ENCODE data around the gene ABLIM3. TPM values are rescaled to one million over a fixed set of nuclear protein-coding genes. Genes with fewer than 3 reads are reported as not detected.

ABLIM3 gene
- total and polyA plus RNA-seq, 2 of the 13 experiments (the other 11 are each of a cell fraction or from before 2014, with no cell fraction given) = 0.53 to 6.3 TPM

DNA sequence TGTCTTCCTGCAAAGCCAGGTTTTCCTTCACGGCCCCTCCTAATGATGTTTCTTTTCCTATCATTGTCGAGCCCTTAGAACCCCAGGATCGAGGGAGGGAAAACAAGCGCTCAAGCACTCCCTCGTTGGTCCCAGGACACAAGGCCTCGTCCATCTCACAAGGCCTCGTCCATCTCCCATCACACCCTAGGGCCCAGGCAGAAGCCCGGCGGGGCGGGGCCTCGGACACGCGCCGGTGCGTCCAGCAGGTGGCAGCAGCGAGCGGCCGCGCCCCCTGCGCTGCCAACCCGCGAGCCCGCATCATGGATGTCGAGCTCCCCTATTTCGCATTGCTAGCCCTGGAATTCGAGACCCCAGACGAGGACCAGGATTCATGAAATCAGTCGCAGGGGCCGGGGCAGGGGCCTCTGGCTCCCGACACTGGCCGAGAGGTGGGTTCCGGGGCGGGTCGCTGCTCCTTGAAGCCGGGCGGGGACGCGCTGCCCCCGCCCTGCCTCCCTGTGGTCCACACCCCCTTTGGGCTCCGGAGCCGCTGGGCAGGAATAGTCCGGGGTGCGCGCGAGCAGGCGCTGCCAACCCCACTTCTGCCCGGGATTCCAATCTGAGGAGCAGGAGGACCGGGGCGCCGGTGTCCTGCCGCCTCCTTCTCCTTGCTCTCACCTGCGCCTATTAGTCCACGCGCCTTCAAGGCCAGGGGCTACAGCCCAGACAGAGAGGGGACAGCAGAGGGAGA, at the start of gene ABLIM3 (continued):
- TF ChIP-seq ZNF333 (CRISPR knock-in tag; IDR thresholded peaks at IDR 0.05; ENCODE audit: borderline replicate concordance) = no peak
- TF ChIP-seq ZFX (CRISPR knock-in tag; IDR thresholded peaks at IDR 0.05; ENCODE audit: low read depth) = peak; percentile 90
- 0 out of 2 replicates have a peak, but pooled peaks have one; percentile 34 for TF ChIP-seq IRX3 (CRISPR knock-in tag; IDR thresholded peaks at IDR 0.05; ENCODE audit: borderline replicate concordance, low read depth)
- no peak for TF ChIP-seq CEBPB (IDR thresholded peaks at IDR 0.05; ENCODE audit: borderline replicate concordance, low read depth, low read length)
- TF ChIP-seq TMF1 (CRISPR knock-in tag; IDR thresholded peaks at IDR 0.05; ENCODE audit: low read depth) = 0 out of 2 replicates have a peak, but pooled peaks have one; percentile 68
- TF ChIP-seq GABPB1 (CRISPR knock-in tag; IDR thresholded peaks at IDR 0.05) = peak; percentile 71
- 0 out of 2 replicates have a peak, but pooled peaks have one; percentile 35 for TF ChIP-seq PAX8 (CRISPR knock-in tag; IDR thresholded peaks at IDR 0.05; ENCODE audit: borderline replicate concordance)
- no peak for TF ChIP-seq MATR3 (CRISPR knock-in tag; IDR thresholded peaks at IDR 0.05)
- no peak for TF ChIP-seq NFIC (IDR thresholded peaks at IDR 0.05; ENCODE audit: low read length)
- TF ChIP-seq, protein P1, sequence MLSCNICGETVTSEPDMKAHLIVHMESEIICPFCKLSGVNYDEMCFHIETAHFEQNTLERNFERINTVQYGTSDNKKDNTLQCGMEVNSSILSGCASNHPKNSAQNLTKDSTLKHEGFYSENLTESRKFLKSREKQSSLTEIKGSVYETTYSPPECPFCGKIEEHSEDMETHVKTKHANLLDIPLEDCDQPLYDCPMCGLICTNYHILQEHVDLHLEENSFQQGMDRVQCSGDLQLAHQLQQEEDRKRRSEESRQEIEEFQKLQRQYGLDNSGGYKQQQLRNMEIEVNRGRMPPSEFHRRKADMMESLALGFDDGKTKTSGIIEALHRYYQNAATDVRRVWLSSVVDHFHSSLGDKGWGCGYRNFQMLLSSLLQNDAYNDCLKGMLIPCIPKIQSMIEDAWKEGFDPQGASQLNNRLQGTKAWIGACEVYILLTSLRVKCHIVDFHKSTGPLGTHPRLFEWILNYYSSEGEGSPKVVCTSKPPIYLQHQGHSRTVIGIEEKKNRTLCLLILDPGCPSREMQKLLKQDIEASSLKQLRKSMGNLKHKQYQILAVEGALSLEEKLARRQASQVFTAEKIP (CRISPR knock-in tag; IDR thresholded peaks at IDR 0.05; ENCODE audit: borderline replicate concordance) = no peak
- TF ChIP-seq HNF4G (IDR thresholded peaks at IDR 0.05; ENCODE audit: borderline replicate concordance, low read depth, low read length) = no peak
- TF ChIP-seq HNF4G (CRISPR knock-in tag; IDR thresholded peaks at IDR 0.05; ENCODE audit: borderline replicate concordance, low read depth) = no peak
- peak; percentile 48 for TF ChIP-seq AGO1 (IDR thresholded peaks at IDR 0.05; ENCODE audit: low read depth, low read length, poor library complexity, severe bottlenecking)
- TF ChIP-seq ZNF263 (CRISPR knock-in tag; IDR thresholded peaks at IDR 0.05) = peak; percentile 46; the same call in 1 of the 2 replicates
- TF ChIP-seq KDM2A (CRISPR knock-in tag; IDR thresholded peaks at IDR 0.05; ENCODE audit: borderline replicate concordance, low read depth) = peak; percentile 58
- 0 out of 2 replicates have a peak, but pooled peaks have one; percentile 35 for TF ChIP-seq ZZZ3 (CRISPR knock-in tag; IDR thresholded peaks at IDR 0.05; ENCODE audit: borderline replicate concordance)
- peak; percentile 84 for TF ChIP-seq SALL1 (CRISPR knock-in tag; IDR thresholded peaks at IDR 0.05)
- TF ChIP-seq HOXA5 (CRISPR knock-in tag; IDR thresholded peaks at IDR 0.05) = peak; percentile 55; the same call in 1 of the 2 replicates
- TF ChIP-seq, protein P2, sequence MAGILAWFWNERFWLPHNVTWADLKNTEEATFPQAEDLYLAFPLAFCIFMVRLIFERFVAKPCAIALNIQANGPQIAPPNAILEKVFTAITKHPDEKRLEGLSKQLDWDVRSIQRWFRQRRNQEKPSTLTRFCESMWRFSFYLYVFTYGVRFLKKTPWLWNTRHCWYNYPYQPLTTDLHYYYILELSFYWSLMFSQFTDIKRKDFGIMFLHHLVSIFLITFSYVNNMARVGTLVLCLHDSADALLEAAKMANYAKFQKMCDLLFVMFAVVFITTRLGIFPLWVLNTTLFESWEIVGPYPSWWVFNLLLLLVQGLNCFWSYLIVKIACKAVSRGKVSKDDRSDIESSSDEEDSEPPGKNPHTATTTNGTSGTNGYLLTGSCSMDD (CRISPR knock-in tag; IDR thresholded peaks at IDR 0.05) = 0 out of 2 replicates have a peak, but pooled peaks have one; percentile 66
- TF ChIP-seq TEAD3 (CRISPR knock-in tag; optimal IDR thresholded peaks at IDR 0.05; ENCODE audit: borderline replicate concordance) = peak; percentile 42
- no peak; the same call in 1 of the 2 replicates for TF ChIP-seq KDM5B (CRISPR knock-in tag; IDR thresholded peaks at IDR 0.05; ENCODE audit: borderline replicate concordance)
- TF ChIP-seq HNRNPLL (IDR thresholded peaks at IDR 0.05; ENCODE audit: low read depth, low read length, poor library complexity, severe bottlenecking) = peak; percentile 53
- 0 out of 2 replicates have a peak, but pooled peaks have one; percentile 77 for TF ChIP-seq ZNF543 (CRISPR knock-in tag; IDR thresholded peaks at IDR 0.05)
- TF ChIP-seq ZMYM4 (CRISPR knock-in tag; IDR thresholded peaks at IDR 0.05) = peak; percentile 54; the same call in 1 of the 2 replicates
- TF ChIP-seq EZH2 (conservative IDR thresholded peaks at IDR 0.05; ENCODE audit: low read depth, low read length) = no peak
- TF ChIP-seq ZNF501 (CRISPR knock-in tag; IDR thresholded peaks at IDR 0.05) = peak; percentile 40; the same call in 1 of the 2 replicates
- peak; percentile 52; the same call in 1 of the 2 replicates for TF ChIP-seq RCOR2 (CRISPR knock-in tag; IDR thresholded peaks at IDR 0.05)
- TF ChIP-seq ZNF772 (CRISPR knock-in tag; IDR thresholded peaks at IDR 0.05) = no peak; the same call in 1 of the 2 replicates
- no peak for TF ChIP-seq STAT5B (CRISPR knock-in tag; IDR thresholded peaks at IDR 0.05)
